IMR-90 (cell line): Measurements from ENCODE around the gene ZNF827.

ENCODE experiments used
- FOS ChIP-seq: fragments of 150-350 bp; IDR thresholded peaks from 2 replicates; pipeline ENCODE4 v1.6.1; 2016; ENCODE audit warnings: low read depth, low read length
- POLR2A ChIP-seq: IDR thresholded peaks from 2 replicates; pipeline ENCODE4 v1.6.1; 2012; ENCODE audit warnings: mild to moderate bottlenecking, low read depth, low read length
- RAD21 ChIP-seq: IDR thresholded peaks from 2 replicates; pipeline ENCODE4 v1.6.1; 2012; ENCODE audit warnings: low read length, improper control_type of control experiment
- RFX5 ChIP-seq: IDR thresholded peaks from 2 replicates; pipeline ENCODE4 v1.8.0; 2012; ENCODE audit warnings: low read depth, mild to moderate bottlenecking, low read length, moderate library complexity
- TF ChIP-seq, protein P1 (sequence below): conservative IDR thresholded peaks from 2 replicates; pipeline ENCODE4 v1.5.1; 2012; ENCODE audit warnings: mild to moderate bottlenecking, low read depth, low read length, improper control_type of control experiment

DNA sequence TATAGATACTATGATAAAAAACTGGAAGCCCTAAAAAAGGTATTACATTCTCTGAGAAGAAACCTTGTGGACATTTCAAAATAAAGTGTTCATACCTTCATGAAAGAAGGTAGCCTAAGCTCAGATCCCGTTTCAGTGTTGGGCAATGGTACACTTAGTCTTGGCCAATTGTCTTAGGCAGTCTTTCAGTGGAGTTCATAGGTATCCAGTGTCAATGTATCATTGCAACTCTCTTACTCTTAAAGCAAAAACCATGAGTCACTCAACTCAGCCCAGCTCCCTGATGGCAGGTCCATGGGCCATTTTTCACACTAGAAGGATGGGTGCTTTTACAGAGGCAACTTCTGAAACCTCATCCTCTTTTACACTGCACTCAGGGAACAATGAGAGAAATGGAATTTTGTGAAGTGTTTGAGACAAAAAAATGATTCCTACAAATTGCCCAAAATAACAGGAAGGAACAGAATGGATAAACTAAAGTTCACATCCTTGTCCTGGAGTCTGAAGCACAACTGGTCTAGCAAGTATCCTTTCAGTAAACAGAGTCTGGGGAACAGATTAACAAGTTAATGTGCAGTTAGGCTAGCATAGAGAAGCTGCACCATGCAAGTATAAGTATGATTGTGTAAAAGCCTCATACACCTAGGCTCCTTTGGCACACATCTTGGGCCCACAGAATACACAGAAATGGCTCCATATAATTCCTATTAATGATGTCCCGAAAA lies 7.0 kb upstream of the ZNF827 start:
- TF ChIP-seq POLR2A: no peak
- TF ChIP-seq, protein P1, sequence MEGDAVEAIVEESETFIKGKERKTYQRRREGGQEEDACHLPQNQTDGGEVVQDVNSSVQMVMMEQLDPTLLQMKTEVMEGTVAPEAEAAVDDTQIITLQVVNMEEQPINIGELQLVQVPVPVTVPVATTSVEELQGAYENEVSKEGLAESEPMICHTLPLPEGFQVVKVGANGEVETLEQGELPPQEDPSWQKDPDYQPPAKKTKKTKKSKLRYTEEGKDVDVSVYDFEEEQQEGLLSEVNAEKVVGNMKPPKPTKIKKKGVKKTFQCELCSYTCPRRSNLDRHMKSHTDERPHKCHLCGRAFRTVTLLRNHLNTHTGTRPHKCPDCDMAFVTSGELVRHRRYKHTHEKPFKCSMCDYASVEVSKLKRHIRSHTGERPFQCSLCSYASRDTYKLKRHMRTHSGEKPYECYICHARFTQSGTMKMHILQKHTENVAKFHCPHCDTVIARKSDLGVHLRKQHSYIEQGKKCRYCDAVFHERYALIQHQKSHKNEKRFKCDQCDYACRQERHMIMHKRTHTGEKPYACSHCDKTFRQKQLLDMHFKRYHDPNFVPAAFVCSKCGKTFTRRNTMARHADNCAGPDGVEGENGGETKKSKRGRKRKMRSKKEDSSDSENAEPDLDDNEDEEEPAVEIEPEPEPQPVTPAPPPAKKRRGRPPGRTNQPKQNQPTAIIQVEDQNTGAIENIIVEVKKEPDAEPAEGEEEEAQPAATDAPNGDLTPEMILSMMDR: no peak
- no peak for TF ChIP-seq RAD21
- TF ChIP-seq FOS: no peak
- no peak for TF ChIP-seq RFX5
